Spleen (tissue), 7 donors: ENCODE data around the gene ALK.

ENCODE experiments used
- POLR2A ChIP-seq, 3 donors: fragments of 450-650 bp; IDR thresholded peaks; one replicate each; pipeline ENCODE4 v1.5.1; 2017; ENCODE audit warnings: antibody characterized with exemption in 3 of 3, mild to moderate bottlenecking in 1 of 3
- POLR2AphosphoS5 ChIP-seq, 3 donors: sonication (generic); formaldehyde crosslinking; IDR thresholded peaks; one replicate each; pipeline ENCODE4 v1.5.1; 2017; ENCODE audit warnings: antibody characterized with exemption in 3 of 3
- TF ChIP-seq, protein P1 (sequence below), 11 experiments: fragments of 200-600 bp in 7 of 11; fragments of 450-650 bp in 4 of 11; sonication (generic) in 4 of 11; IDR thresholded peaks in 8 of 11; conservative IDR thresholded peaks in 3 of 11; 1 replicate in 7 of 11; 2 replicates in 4 of 11; pipeline versions ENCODE4 v1.4.0 to v1.8.0; 2016 to 2021; ENCODE audit warnings: antibody characterized with exemption in 11 of 11, inconsistent platforms in 4 of 11, mild to moderate bottlenecking in 1 of 11
- donor health status: DM: no; HTN: no; CAD: no; lungs with moderate emphysema.
- donor health status: DM: no; HTN: no; CAD: no.
- donor health status: DM: no; HTN: no; CAD: no.

DNA sequence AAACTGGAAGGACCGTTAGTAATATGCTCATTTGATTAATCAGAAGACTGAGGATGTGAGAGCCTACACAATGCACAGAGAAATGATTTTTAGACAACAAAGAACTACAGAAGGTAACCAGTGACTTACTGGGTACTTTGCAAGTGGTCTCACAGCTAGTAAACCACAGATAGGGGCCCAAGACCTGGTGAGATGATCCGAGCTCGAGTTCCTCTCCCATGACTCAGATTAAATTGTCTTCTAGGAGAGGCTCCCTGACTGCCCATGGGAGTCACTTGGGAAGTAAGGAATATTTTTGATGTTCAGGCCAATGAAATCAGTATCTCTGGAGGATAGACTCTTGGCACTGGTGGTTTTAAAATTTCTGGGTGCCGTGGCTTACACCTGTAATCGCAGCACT is 586.0 kb downstream of the ALK start:
- TF ChIP-seq, protein P1, sequence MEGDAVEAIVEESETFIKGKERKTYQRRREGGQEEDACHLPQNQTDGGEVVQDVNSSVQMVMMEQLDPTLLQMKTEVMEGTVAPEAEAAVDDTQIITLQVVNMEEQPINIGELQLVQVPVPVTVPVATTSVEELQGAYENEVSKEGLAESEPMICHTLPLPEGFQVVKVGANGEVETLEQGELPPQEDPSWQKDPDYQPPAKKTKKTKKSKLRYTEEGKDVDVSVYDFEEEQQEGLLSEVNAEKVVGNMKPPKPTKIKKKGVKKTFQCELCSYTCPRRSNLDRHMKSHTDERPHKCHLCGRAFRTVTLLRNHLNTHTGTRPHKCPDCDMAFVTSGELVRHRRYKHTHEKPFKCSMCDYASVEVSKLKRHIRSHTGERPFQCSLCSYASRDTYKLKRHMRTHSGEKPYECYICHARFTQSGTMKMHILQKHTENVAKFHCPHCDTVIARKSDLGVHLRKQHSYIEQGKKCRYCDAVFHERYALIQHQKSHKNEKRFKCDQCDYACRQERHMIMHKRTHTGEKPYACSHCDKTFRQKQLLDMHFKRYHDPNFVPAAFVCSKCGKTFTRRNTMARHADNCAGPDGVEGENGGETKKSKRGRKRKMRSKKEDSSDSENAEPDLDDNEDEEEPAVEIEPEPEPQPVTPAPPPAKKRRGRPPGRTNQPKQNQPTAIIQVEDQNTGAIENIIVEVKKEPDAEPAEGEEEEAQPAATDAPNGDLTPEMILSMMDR (IDR thresholded peaks at IDR 0.05 in 8 of 11, conservative IDR thresholded peaks at IDR 0.05 in 3 of 11) = no peak
- TF ChIP-seq POLR2A (IDR thresholded peaks at IDR 0.05) = no peak
- TF ChIP-seq POLR2AphosphoS5 (IDR thresholded peaks at IDR 0.05) = no peak
